Endothelial cell of umbilical vein (primary cell): ENCODE results near the gene ZP1. TPM values are rescaled to one million over a fixed set of nuclear protein-coding genes. Genes with fewer than 3 reads are reported as not detected.

Experiments used
- BruUV-seq: library from RNA; stranded (reverse); fragments of 400-500 nt; replicated peaks from 2 replicates; lab custom pipeline; 2021; lab: Mats Ljungman, UMichigan
- CTCF ChIA-PET: fragments of 300-600, 350-600 bp; sonication (Branson Sonifier 250); formaldehyde crosslinking; loops from one replicate; lab custom pipeline; 2021; ENCODE audit warnings: antibody characterized with exemption, inconsistent platforms; lab: Charles Lee
- POLR2A ChIA-PET: fragments of 300-600, 350-600 bp; sonication (Branson Sonifier 250); formaldehyde crosslinking; loops from one replicate; lab custom pipeline; 2021; ENCODE audit warnings: antibody characterized with exemption, inconsistent platforms; lab: Charles Lee
- DNase-seq: peaks from one replicate; pipeline ENCODE4 v3.0.0-alpha.2; 2011; ENCODE audit warnings: low read depth, low spot score
- FAIRE-seq: peaks from 2 replicates; lab custom pipeline; 2011; peaks lifted over from hg19 to GRCh38; lab: Jason Lieb, UNC
- H2AFZ ChIP-seq: 2 replicates; pipeline ENCODE4 v1.6.0; 2012; ENCODE audit warnings: low read depth, low read length, control low read depth, inconsistent platforms
- H3K27ac ChIP-seq: 2 replicates; pipeline ENCODE4 v1.5.1; 2011; ENCODE audit warnings: low read depth, mild to moderate bottlenecking, control low read depth, low read length, moderate library complexity; ENCODE audit not compliant: insufficient read depth
- H3K27me3 ChIP-seq, 2 experiments: 2 replicates each; pipeline versions ENCODE4 v1.6.0 to v1.6.1; 2011; ENCODE audit warnings: low read length in 2 of 2, mixed read lengths in 1 of 2; ENCODE audit not compliant: control insufficient read depth in 2 of 2, insufficient read depth in 2 of 2
- H3K36me3 ChIP-seq, 2 experiments: 2 replicates in 1 of 2; 3 replicates in 1 of 2; pipeline ENCODE4 v1.5.1; 2011; ENCODE audit warnings: low read length in 2 of 2, mild to moderate bottlenecking in 1 of 2, moderate library complexity in 1 of 2; ENCODE audit not compliant: control insufficient read depth in 2 of 2, insufficient read depth in 2 of 2; ENCODE audit errors: extremely low read depth in 1 of 2
- H3K4me1 ChIP-seq: 3 replicates; pipeline ENCODE4 v1.5.1; 2011; ENCODE audit warnings: mild to moderate bottlenecking, low read length; ENCODE audit not compliant: control insufficient read depth, insufficient read depth; ENCODE audit errors: extremely low read depth
- H3K4me2 ChIP-seq: 2 replicates; pipeline ENCODE4 v1.6.1; 2011; ENCODE audit warnings: low read length, control low read depth, mixed read lengths; ENCODE audit not compliant: insufficient read depth
- H3K4me3 ChIP-seq, 3 experiments: fragments of 200-600 bp in 1 of 3; sonication (generic), shearing (Covaris generic) in 1 of 3; replicated peaks in 1 of 3; 2 replicates each; pipeline ENCODE4 v1.5.1; 2011 to 2016; ENCODE audit warnings: control low read depth in 3 of 3, low read length in 3 of 3, mild to moderate bottlenecking in 2 of 3, inconsistent platforms in 1 of 3, low read depth in 1 of 3, moderate library complexity in 1 of 3; ENCODE audit not compliant: insufficient read depth in 1 of 3
- H3K79me2 ChIP-seq: 2 replicates; pipeline ENCODE4 v1.6.0; 2012; ENCODE audit warnings: low read length, inconsistent platforms; ENCODE audit not compliant: control insufficient read depth, insufficient read depth
- H3K9ac ChIP-seq: replicated peaks from 2 replicates; pipeline ENCODE3; 2011; ENCODE audit warnings: low read length, control low read depth; ENCODE audit not compliant: insufficient read depth; ENCODE audit errors: extremely low read depth
- H3K9me1 ChIP-seq: replicated peaks from 3 replicates; pipeline ENCODE4 v1.6.0; 2011; ENCODE audit warnings: mild to moderate bottlenecking, low read length; ENCODE audit not compliant: control insufficient read depth, insufficient read depth; ENCODE audit errors: extremely low read depth
- H3K9me3 ChIP-seq: replicated peaks from 2 replicates; pipeline ENCODE4 v1.5.1; 2012; ENCODE audit warnings: low read length, inconsistent platforms; ENCODE audit not compliant: control insufficient read depth, insufficient read depth
- H4K20me1 ChIP-seq: replicated peaks from 2 replicates; pipeline ENCODE3; 2011; ENCODE audit warnings: mild to moderate bottlenecking, low read length; ENCODE audit not compliant: control insufficient read depth, insufficient read depth; ENCODE audit errors: extremely low read depth
- EZH2 ChIP-seq: IDR thresholded peaks from 2 replicates; pipeline ENCODE4 v1.6.1; 2012; ENCODE audit warnings: borderline replicate concordance, low read depth, mild to moderate bottlenecking, moderate library complexity, low read length, inconsistent platforms; ENCODE audit not compliant: severe bottlenecking
- FOS ChIP-seq: IDR thresholded peaks from 2 replicates; pipeline ENCODE4 v1.6.1; 2011; ENCODE audit warnings: mild to moderate bottlenecking, low read length, moderate library complexity, borderline replicate concordance; ENCODE audit not compliant: insufficient read depth
- GATA2 ChIP-seq: IDR thresholded peaks from 2 replicates; pipeline ENCODE4 v1.7.0; 2011; ENCODE audit warnings: low read depth, mild to moderate bottlenecking, moderate library complexity, mixed read lengths, low read length; ENCODE audit not compliant: insufficient read length, insufficient read depth
- JUN ChIP-seq: IDR thresholded peaks from 2 replicates; pipeline ENCODE4 v1.6.1; 2011; ENCODE audit warnings: borderline replicate concordance, low read depth; ENCODE audit not compliant: insufficient read length, insufficient read depth
- MAX ChIP-seq: IDR thresholded peaks from 2 replicates; pipeline ENCODE4 v1.6.1; 2011; ENCODE audit not compliant: insufficient read depth, insufficient read length
- MYC ChIP-seq: IDR thresholded peaks from one replicate; pipeline ENCODE4 v1.6.1; 2011; ENCODE audit warnings: mild to moderate bottlenecking, low read depth, low read length
- POLR2A ChIP-seq: IDR thresholded peaks from 2 replicates; pipeline ENCODE4 v1.6.1; 2012; ENCODE audit warnings: low read depth, mild to moderate bottlenecking, control low read depth, low read length
- POLR2AphosphoS5 ChIP-seq: IDR thresholded peaks from 2 replicates; pipeline ENCODE4 v1.6.1; 2012; ENCODE audit warnings: low read depth, mild to moderate bottlenecking, control low read depth, low read length, moderate library complexity; ENCODE audit not compliant: insufficient read depth
- dilution Hi-C: fragments of 300-500 bp; cut with MboI; formaldehyde crosslinking; loops from one replicate; pipeline ENCODE4 v1.15.0; 2019; ENCODE audit warnings: low sequenced_read_pairs; ENCODE audit not compliant: extremely low pct_ligation_motif_present
- intact Hi-C: fragments of 100-400 bp; cut with micrococcal nuclease; formaldehyde crosslinking; loops from one replicate; pipeline ENCODE4 v1.10.0; 2022
- polyA plus RNA-seq, 4 experiments: library from polyadenylated mRNA; depleted of rRNA in 3 of 4; stranded (reverse) in 3 of 4; unstranded in 1 of 4; fragments of >200 nt; gene quantifications; 2 replicates each; pipeline versions ENCODE4 v1.2.1 to v1.2.3, GENCODE V29; 2011 to 2012; ENCODE audit warnings: missing spikeins in 1 of 4
- total RNA-seq: library from RNA; stranded (reverse); gene quantifications from 2 replicates; pipeline ENCODE4 v1.2.3, GENCODE V29; 2021
- TF ChIP-seq, protein P1 (sequence below), 2 donors: IDR thresholded peaks; 1 replicate in 1 of 2; 2 replicates in 1 of 2; pipeline ENCODE4 v1.5.1; 2011; ENCODE audit warnings: low read length in 2 of 2, mild to moderate bottlenecking in 2 of 2, moderate library complexity in 2 of 2, control low read depth in 1 of 2, inconsistent platforms in 1 of 2, low read depth in 1 of 2; ENCODE audit not compliant: insufficient read depth in 1 of 2; ENCODE audit errors: extremely low read depth in 1 of 2

ZP1 gene
- total and polyA plus RNA-seq, 2 donors (not counting 3 experiments of a cell fraction or from before 2014, with no cell fraction given), result not detected

- H3K4me1 ChIP-seq, result peaks cover 20% of the 10 kb centered on the region
- H4K20me1 ChIP-seq, result no peaks in the 10 kb centered on the region
- ChIA-PET CTCF (interaction anchor here (0.9 to 9.3 kb wide), 6 partner anchors 10 to 115 kb away, joined by 3 to 607 read pairs (median 4); partner anchors contain the start of gene TMEM109), POLR2A (no interaction called here)
- TF ChIP-seq EZH2 (no peak), FOS (no peak), POLR2A (no peak), MAX (no peak), GATA2 (no peak), JUN (no peak), MYC (no peak), POLR2AphosphoS5 (no peak)
- TF ChIP-seq, protein P1, sequence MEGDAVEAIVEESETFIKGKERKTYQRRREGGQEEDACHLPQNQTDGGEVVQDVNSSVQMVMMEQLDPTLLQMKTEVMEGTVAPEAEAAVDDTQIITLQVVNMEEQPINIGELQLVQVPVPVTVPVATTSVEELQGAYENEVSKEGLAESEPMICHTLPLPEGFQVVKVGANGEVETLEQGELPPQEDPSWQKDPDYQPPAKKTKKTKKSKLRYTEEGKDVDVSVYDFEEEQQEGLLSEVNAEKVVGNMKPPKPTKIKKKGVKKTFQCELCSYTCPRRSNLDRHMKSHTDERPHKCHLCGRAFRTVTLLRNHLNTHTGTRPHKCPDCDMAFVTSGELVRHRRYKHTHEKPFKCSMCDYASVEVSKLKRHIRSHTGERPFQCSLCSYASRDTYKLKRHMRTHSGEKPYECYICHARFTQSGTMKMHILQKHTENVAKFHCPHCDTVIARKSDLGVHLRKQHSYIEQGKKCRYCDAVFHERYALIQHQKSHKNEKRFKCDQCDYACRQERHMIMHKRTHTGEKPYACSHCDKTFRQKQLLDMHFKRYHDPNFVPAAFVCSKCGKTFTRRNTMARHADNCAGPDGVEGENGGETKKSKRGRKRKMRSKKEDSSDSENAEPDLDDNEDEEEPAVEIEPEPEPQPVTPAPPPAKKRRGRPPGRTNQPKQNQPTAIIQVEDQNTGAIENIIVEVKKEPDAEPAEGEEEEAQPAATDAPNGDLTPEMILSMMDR (IDR thresholded peaks at IDR 0.05; ENCODE audit: extremely low read depth in 1 of 2, insufficient read depth in 1 of 2, low read depth in 1 of 2, low read length in 2 of 2), result no peak
- H3K9ac ChIP-seq, result no peak overlapping the region
- no peaks in the 10 kb centered on the region for H3K79me2 ChIP-seq
- H3K9me1 ChIP-seq, result no peaks in the 10 kb centered on the region
- dilution Hi-C loops, result no loop called here
- no peaks in the 10 kb centered on the region for H3K9me3 ChIP-seq
- H3K27me3 ChIP-seq, result no peaks in the 10 kb centered on the region
- intact Hi-C loops, result no loop called here
- H2AFZ ChIP-seq, result no peak overlapping the region
- no peak overlapping the region for H3K4me3 ChIP-seq
- peaks cover 5 to 9% of the 10 kb centered on the region in 2 experiments for H3K36me3 ChIP-seq
- H3K27ac ChIP-seq, result no peak overlapping the region
- no TSS peak for BruUV-seq
- DNase-seq (no peak), FAIRE-seq (no peak)
- H3K4me2 ChIP-seq, result no peak overlapping the region
Observed at GRCh38 chr11:60890696-60891095, 23.4 kb downstream of the ZP1 start.
